Karpas-422 (cell line): ENCODE results near the gene SLC7A4. TPM values are rescaled to one million over a fixed set of nuclear protein-coding genes. Genes with fewer than 3 reads are reported as not detected.

ENCODE experiments used
- DNase-seq: peaks from one replicate; pipeline ENCODE4 v3.0.0-alpha.2; 2015
- H2AFZ ChIP-seq: fragments of 200-600 bp; sonication (generic); 2 replicates; pipeline ENCODE4 v1.6.1; 2014; ENCODE audit warnings: antibody characterized with exemption, low read length, mixed read lengths
- H3K27ac ChIP-seq: fragments of 200-600 bp; sonication (generic); 2 replicates; pipeline ENCODE4 v1.5.1; 2014; ENCODE audit warnings: mild to moderate bottlenecking, low read length, moderate library complexity
- H3K27me3 ChIP-seq: fragments of 200-600 bp; sonication (generic); 2 replicates; pipeline ENCODE4 v1.6.1; 2014; ENCODE audit warnings: low read length, mixed read lengths
- H3K36me3 ChIP-seq: fragments of 200-600 bp; sonication (generic); 2 replicates; pipeline ENCODE4 v1.6.1; 2014; ENCODE audit warnings: low read length, mixed read lengths; ENCODE audit not compliant: insufficient read depth
- H3K4me1 ChIP-seq: fragments of 200-600 bp; sonication (generic); 2 replicates; pipeline ENCODE4 v1.6.1; 2014; ENCODE audit warnings: mild to moderate bottlenecking, low read length, mixed read lengths
- H3K4me2 ChIP-seq: fragments of 200-600 bp; sonication (generic); 2 replicates; pipeline ENCODE4 v1.6.1; 2014; ENCODE audit warnings: low read length, low read depth, mild to moderate bottlenecking; ENCODE audit not compliant: poor library complexity, severe bottlenecking
- H3K4me3 ChIP-seq: fragments of 200-600 bp; sonication (generic); 2 replicates; pipeline ENCODE4 v1.5.1; 2014; ENCODE audit warnings: mild to moderate bottlenecking, antibody characterized with exemption, low read length, mixed read lengths
- H3K79me2 ChIP-seq: fragments of 200-600 bp; sonication (generic); 2 replicates; pipeline ENCODE4 v1.6.1; 2014; ENCODE audit warnings: mild to moderate bottlenecking, low read length, mixed read lengths
- H3K9ac ChIP-seq: fragments of 200-600 bp; sonication (generic); 2 replicates; pipeline ENCODE4 v1.6.0; 2014; ENCODE audit warnings: low read length
- H3K9me2 ChIP-seq: fragments of 200-600 bp; sonication (generic), shearing (Covaris generic); replicated peaks from 2 replicates; pipeline ENCODE4 v1.6.0; 2014; ENCODE audit warnings: mild to moderate bottlenecking, low read length, moderate library complexity; ENCODE audit not compliant: insufficient read depth
- H3K9me3 ChIP-seq: fragments of 300-700, 200-600 bp; sonication (generic); 2 replicates; pipeline ENCODE4 v1.6.1; 2014; ENCODE audit warnings: low read length, mixed read lengths
- H4K20me1 ChIP-seq: fragments of 200-600 bp; sonication (generic); 2 replicates; pipeline ENCODE4 v1.6.1; 2014; ENCODE audit warnings: mild to moderate bottlenecking, antibody characterized with exemption, low read length, low read depth; ENCODE audit not compliant: insufficient read depth
- total RNA-seq: library from RNA; depleted of rRNA; stranded (reverse); fragments of >200 nt; shearing (Covaris generic); gene quantifications from 2 replicates; pipeline ENCODE4 v1.2.3, GENCODE V29; 2014; ENCODE audit warnings: low replicate concordance

The SLC7A4 gene
- total RNA-seq, 1 experiment from 2014 or later = not detected

DNA sequence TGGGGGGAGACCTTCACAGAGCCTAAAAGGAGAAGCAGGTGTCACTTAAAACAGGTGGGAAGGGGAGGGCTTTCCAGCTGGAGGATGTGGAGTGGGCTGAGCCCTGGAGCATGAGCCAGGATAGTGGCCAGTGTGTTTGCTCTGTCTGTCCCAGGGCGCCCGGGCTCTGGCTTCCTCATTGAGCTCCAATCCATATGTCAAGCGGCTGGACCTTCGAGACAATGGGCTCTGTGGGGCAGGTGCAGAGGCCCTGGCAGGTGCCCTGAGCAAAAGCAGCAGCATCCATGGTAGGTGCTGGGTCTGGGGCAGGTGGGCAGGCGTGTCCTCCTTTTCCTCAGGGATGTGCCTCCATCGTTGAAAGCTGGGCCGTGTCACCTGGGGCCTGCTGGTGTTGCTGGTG is 15.4 kb upstream of the SLC7A4 start:
- Histone ChIP-seq H3K36me3 (no peaks in the 10 kb centered on the region), H4K20me1 (no peaks in the 10 kb centered on the region)

DNA sequence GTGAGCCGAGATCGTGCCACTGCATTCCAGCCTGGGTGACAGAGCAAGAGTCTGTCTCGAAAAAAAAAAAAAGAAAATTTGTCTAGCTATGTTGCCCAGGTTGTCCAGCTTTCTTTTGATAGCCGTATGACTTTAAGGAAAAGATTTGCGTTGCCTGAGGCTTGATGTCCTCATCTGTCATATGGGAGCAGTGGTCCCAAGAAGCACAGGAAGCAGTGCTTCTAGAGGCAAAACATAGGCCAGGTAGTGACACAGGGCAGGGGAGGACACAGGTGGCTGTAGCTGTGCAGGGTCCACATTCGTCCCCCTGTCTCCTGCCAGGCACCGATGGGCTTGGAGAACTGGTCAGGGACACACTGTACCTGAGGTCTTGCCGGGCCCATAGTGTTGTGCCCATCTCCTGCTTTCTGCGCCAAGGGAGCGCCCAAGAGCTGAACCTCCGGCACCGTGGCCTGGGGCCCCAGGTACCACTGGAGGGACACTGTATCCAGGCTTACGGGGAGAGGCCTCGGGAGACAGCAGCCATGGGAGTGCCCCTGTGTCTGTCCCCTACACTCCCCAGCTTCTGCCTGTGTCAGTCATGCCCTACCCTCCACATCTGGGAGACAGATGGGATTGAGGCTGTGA is 14.8 kb upstream of the SLC7A4 start:
- no peak overlapping the region for H3K4me2 ChIP-seq
- H3K36me3 ChIP-seq = no peaks in the 10 kb centered on the region

More for the DNA sequence above, 15.4 kb upstream of the SLC7A4 start:
- Histone ChIP-seq H3K27ac (no peak overlapping the region), H3K4me2 (no peak overlapping the region), H3K4me3 (no peak overlapping the region), H3K9ac (no peak overlapping the region), H3K4me1 (peaks cover 35% of the 10 kb centered on the region), H3K27me3 (no peaks in the 10 kb centered on the region), H3K9me3 (no peaks in the 10 kb centered on the region), H3K79me2 (no peaks in the 10 kb centered on the region), H2AFZ (no peak overlapping the region), H3K9me2 (no peaks in the 10 kb centered on the region)
- no peak for DNase-seq

DNA sequence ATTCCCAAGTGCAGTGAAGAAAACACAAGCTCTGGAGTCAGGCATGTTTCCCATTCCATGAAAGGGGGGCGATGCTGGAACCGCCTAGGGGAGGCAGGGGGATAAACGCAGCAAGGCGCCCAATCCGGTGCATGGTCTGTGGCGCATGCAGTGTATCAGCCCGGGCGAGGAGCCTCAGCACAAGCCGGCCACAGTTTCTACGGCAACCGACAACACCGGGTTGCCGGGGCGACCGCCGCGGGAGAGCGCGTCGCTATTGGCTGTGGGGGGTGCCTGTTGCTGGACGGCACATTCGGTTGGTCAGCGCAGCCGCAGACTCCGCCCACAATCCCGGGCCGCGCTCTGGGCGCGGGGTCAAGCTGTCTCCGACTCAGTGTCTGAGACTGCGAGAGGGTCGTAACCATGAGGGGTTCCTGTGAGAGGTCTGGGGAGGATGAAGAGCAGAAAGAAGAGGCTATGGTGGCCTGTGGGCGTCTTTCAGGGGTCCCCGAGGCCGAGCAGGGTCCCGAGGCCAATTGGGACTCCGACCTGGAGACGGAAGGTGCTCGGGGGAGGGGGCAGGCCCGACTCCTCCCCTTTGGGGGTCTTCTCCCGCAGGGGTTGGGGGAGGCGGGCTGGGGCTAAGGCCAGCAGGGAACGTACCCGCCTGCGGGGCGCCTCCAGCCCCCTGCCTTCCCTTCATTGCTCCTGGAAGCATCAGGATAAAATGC is 13.4 kb upstream of the SLC7A4 start, which contains the start of gene LRRC74B:
Gene LRRC74B (plus strand): TSS at position 362 of the 710 bp plus-strand sequence. CDS start 41 bp downstream, at position 403.
- peak; percentile 96 for DNase-seq
- Histone ChIP-seq H3K27ac (peak within 1 kb of the TSS; percentile 78), H3K4me3 (peak within 1 kb of the TSS; percentile 62), H3K79me2 (no peaks in the 10 kb centered on the region), H2AFZ (peak within 1 kb of the TSS; percentile 39; the same call in 1 of the 2 replicates), H4K20me1 (no peaks in the 10 kb centered on the region), H3K27me3 (no peaks in the 10 kb centered on the region), H3K36me3 (no peaks in the 10 kb centered on the region), H3K9me2 (no peaks in the 10 kb centered on the region), H3K4me2 (peak within 1 kb of the TSS; percentile 75), H3K9ac (peak within 1 kb of the TSS; percentile 60), H3K9me3 (no peaks in the 10 kb centered on the region), H3K4me1 (peaks cover 27% of the 10 kb centered on the region)

More for the DNA sequence above, 14.8 kb upstream of the SLC7A4 start:
- Histone ChIP-seq H3K9ac (no peak overlapping the region), H3K9me2 (no peaks in the 10 kb centered on the region), H4K20me1 (no peaks in the 10 kb centered on the region), H2AFZ (no peak overlapping the region), H3K27ac (no peak overlapping the region), H3K4me1 (peaks cover 35% of the 10 kb centered on the region), H3K79me2 (no peaks in the 10 kb centered on the region), H3K4me3 (no peak overlapping the region), H3K9me3 (no peaks in the 10 kb centered on the region), H3K27me3 (no peaks in the 10 kb centered on the region)
- no peak for DNase-seq

DNA sequence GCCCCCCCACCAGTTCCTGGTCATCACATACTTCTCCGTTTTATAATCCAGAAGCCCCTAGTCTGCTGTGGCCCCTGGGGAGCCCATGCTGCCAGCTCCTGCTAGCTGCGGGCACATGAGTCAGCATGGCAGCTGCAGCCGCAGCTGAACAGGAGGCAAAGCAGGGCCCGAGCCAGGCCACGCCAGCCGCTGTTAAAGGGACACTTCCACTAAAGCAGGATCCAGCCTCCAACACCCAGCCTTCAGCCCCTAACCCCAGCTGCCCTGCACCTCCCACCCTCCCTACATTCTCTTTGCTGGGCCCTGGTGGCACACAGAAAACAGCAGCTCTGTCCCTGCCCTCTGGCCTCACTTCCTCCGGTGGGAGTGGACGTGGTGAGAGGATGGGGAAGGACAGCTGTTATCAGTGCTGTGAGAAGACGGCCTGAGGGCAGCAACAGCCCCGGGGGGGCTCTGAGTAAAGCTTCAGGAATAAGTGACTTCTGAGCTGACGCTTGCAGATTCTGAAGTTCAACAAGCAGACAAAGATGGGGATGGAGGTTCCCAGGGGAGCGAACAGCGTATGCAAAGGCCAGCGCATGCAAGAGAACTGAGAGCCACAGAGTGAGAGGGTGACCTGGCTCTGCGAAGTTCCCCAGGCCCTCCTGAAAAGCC is 12.7 kb upstream of the SLC7A4 start:
- Histone ChIP-seq H3K79me2 (no peaks in the 10 kb centered on the region), H3K27ac (peak overlapping the region; percentile 78), H3K4me2 (peak overlapping the region; percentile 75), H4K20me1 (no peaks in the 10 kb centered on the region), H3K27me3 (no peaks in the 10 kb centered on the region), H3K9ac (peak overlapping the region; percentile 60), H3K36me3 (no peaks in the 10 kb centered on the region), H3K9me3 (no peaks in the 10 kb centered on the region), H3K4me3 (peak overlapping the region; percentile 62), H2AFZ (peak overlapping the region; percentile 39; the same call in 1 of the 2 replicates), H3K4me1 (peaks cover 27% of the 10 kb centered on the region), H3K9me2 (no peaks in the 10 kb centered on the region)
- peak; percentile 88 for DNase-seq

DNA sequence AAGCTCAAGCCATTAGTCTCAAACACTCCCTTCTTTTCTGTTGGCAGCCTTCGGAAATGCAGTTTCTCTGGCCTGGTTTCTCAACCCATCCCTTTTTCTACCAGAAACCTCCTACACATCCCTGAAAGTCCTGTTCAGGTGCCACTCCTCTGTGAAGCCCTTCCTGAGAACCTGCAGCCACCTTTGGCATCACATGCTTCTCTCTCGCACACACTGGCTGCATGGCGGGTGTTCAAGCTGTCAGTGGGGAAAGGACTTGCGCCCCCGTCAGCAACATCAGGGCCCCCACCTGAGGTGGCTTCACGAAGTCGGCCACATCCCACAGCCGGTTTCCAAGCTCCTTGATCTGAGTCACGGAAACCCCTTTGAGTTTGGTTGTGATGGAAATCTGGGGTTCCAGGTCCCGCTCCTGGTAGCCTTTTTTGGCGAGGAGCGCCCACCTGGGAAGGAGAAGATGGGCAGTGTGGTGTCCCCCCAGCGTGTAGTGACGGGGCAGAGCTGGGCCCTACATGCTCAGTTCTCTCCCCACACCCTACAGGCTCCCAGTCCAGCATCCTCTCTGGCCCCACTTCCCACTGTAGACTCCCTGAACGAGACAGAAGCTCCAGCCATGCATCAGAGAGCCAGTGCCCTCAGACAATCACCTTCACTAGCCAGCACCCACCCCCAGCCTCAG is 11.6 kb upstream of the SLC7A4 start:
- no peaks in the 10 kb centered on the region for H3K79me2 ChIP-seq
- no peaks in the 10 kb centered on the region for H4K20me1 ChIP-seq
- H3K9me2 ChIP-seq = no peaks in the 10 kb centered on the region
- H2AFZ ChIP-seq = no peak overlapping the region
- H3K27me3 ChIP-seq = no peaks in the 10 kb centered on the region
- peaks cover 27% of the 10 kb centered on the region for H3K4me1 ChIP-seq
- H3K27ac ChIP-seq = 0 out of 2 replicates have a peak overlapping the region, but pooled peaks have one; percentile 78
- peak overlapping the region; percentile 60 for H3K9ac ChIP-seq
- H3K36me3 ChIP-seq = no peaks in the 10 kb centered on the region
- H3K4me3 ChIP-seq = peak overlapping the region; percentile 62; the same call in 1 of the 2 replicates
- H3K9me3 ChIP-seq = no peaks in the 10 kb centered on the region
- no peak for DNase-seq
- peak overlapping the region; percentile 75 for H3K4me2 ChIP-seq

DNA sequence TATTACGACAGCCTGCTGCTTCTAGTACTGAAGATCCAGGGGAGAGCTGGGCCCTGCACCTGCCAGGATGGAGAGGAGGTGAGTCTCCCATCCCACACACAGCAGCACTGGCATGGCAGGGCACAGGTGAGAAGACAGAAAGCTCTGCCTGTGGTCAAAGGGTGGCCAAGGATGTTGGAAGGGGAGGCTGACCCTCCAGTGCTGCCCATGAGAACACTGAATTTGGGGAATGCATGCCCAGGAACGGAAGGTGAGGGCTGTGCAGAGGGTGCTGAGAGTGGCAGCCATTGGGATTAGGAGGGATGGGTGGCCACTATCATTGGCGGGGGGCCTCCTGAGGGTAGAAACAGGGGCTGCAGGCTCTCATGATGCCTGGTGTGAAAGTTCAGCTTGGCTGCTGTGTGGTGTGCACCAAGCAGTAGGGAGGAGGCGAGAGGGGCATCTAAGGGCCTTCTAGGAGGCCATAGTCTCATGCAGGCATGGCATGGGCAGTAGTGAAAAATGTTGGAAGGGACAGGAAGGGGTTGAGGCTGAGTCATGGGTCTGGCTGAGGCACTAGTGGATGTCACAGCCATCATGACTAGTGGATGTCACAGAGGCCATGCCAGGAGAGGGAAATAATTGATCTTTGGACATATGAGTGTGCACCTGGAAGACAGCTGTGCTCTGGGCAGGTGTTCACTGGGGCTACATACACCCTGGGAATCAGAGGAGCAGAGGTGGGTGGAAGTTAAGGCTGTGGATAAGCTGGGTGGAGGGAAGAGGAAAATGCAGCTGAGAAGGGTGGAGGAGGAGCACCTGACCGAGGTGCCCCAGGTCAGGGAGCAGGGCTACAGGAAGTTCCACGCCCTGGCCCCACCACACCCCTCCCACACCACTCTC is 10.9 kb upstream of the SLC7A4 start:
- H3K9ac ChIP-seq = no peak overlapping the region
- H2AFZ ChIP-seq = no peak overlapping the region

DNA sequence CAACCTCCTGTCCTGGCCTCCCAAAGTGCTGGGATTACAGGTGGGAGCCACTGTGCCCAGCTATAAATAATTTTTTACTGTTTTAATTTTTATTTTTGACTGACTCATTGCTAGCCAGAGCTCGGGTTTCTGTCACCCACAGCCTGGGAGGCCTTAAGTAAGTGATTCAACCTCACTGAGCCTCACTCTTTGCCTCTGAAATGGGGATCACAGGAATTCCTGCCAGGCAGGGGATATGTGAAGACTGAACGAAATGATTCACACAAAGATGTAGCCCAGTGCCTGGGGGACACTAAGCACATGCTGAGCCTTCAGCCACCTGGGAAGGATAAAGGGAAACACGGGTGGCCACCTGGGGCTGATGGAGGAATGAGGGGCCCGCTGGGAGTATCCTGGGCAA is 9.6 kb upstream of the SLC7A4 start:
- no peak overlapping the region for H3K4me2 ChIP-seq
- DNase-seq = no peak
- H3K27ac ChIP-seq = no peak overlapping the region
- no peaks in the 10 kb centered on the region for H3K9me3 ChIP-seq
- no peak overlapping the region for H2AFZ ChIP-seq
- no peaks in the 10 kb centered on the region for H3K79me2 ChIP-seq
- H3K4me3 ChIP-seq = no peak overlapping the region
- H3K27me3 ChIP-seq = no peaks in the 10 kb centered on the region
- no peak overlapping the region for H3K9ac ChIP-seq
- peaks cover 27% of the 10 kb centered on the region for H3K4me1 ChIP-seq
- H4K20me1 ChIP-seq = no peaks in the 10 kb centered on the region
- H3K9me2 ChIP-seq = no peaks in the 10 kb centered on the region
- H3K36me3 ChIP-seq = no peaks in the 10 kb centered on the region

More for the DNA sequence above, 10.9 kb upstream of the SLC7A4 start:
- Histone ChIP-seq H4K20me1 (no peaks in the 10 kb centered on the region), H3K36me3 (no peaks in the 10 kb centered on the region), H3K9me3 (no peaks in the 10 kb centered on the region), H3K27ac (no peak overlapping the region), H3K27me3 (no peaks in the 10 kb centered on the region), H3K4me1 (peaks cover 27% of the 10 kb centered on the region), H3K4me2 (no peak overlapping the region), H3K4me3 (no peak overlapping the region), H3K79me2 (no peaks in the 10 kb centered on the region), H3K9me2 (no peaks in the 10 kb centered on the region)
- DNase-seq = no peak
